Measurements from ENCODE around the gene RSPH1.

Gene RSPH1

DNA sequence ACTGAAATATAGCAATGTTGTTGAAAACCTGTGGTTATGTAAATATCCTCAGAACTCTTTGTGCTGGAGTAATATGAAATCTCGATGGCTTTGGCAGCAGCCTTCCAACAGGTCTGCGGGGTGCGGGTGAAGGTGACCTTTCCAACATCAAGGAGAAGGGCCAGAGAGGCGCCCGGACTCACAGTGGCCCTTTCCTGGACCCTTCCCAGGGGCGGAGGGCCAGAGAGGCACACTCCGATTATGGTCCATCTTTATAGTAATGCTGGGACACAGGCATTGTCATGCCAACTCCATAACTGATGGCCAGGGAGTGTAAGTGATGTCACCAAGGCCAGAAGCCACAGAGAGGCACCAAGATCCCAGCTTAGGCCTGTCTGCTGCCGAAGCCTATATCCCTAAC, 35.7 kb upstream of the RSPH1 start:
- peak; percentile 59 for DNase-seq (ENCODE audit: low spot score)
- H3K27ac ChIP-seq = no peak overlapping the region
- TF ChIP-seq, protein P1, sequence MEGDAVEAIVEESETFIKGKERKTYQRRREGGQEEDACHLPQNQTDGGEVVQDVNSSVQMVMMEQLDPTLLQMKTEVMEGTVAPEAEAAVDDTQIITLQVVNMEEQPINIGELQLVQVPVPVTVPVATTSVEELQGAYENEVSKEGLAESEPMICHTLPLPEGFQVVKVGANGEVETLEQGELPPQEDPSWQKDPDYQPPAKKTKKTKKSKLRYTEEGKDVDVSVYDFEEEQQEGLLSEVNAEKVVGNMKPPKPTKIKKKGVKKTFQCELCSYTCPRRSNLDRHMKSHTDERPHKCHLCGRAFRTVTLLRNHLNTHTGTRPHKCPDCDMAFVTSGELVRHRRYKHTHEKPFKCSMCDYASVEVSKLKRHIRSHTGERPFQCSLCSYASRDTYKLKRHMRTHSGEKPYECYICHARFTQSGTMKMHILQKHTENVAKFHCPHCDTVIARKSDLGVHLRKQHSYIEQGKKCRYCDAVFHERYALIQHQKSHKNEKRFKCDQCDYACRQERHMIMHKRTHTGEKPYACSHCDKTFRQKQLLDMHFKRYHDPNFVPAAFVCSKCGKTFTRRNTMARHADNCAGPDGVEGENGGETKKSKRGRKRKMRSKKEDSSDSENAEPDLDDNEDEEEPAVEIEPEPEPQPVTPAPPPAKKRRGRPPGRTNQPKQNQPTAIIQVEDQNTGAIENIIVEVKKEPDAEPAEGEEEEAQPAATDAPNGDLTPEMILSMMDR (IDR thresholded peaks at IDR 0.05) = no peak
- H3K4me3 ChIP-seq = no peak overlapping the region

DNA sequence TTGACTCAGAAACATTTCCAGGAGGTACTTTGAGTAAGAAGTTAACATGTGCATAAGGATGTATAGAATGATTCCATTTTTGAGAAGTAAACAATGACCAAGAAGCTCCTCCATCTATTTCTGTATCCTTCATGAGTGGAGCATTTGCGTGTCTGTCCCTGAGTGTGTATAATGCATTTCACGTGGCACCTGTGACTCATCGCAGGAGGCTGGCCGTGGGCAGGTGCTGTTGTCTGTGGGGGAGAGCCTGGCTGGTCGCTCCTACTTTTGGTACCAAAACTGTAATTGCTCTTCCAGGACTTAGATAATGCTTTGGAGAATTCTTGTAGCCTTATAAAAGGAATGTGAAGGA, 34.1 kb upstream of the RSPH1 start:
- H3K27ac ChIP-seq = no peak overlapping the region
- TF ChIP-seq, protein P1 (IDR thresholded peaks at IDR 0.05) = no peak
- no peak overlapping the region for H3K4me3 ChIP-seq
- no peak for DNase-seq (ENCODE audit: low spot score)

DNA sequence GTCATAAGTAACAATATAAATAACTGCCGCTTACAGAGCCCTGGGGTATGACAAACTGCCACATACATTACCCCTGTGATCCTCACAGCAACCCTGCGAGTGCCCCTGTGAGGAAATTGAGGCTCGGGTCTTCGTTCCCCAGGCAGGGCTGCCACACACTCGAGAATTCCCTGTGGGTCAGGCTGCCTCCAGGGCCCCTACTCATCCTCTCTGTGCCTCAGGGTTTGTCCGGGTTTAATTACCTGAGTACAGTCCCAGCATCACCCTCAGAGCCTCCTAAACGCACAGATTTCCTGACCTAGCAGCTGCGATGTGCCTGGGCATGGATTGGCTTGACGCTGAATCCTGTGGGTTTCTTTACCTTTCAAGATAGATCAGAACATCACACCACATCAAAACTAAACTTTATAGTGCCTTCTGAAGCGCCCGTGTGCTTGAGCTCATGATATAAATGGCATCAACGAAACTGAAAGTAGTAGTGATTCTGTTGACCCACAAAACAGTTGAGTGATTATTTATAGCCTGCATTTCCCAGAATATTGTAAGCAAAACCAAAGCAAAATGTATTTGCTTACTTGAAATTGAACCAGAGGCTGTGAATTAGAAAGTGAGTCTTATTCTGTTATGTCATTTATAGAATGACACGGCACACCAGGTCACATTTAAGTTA, 31.6 kb upstream of the RSPH1 start:
- TF ChIP-seq, protein P1 (IDR thresholded peaks at IDR 0.05) = no peak
- H3K27ac ChIP-seq = peak overlapping the region; percentile 72 to 83
- DNase-seq (ENCODE audit: low spot score) = peak; percentile 61
- peak overlapping the region; percentile 62 for H3K4me3 ChIP-seq

DNA sequence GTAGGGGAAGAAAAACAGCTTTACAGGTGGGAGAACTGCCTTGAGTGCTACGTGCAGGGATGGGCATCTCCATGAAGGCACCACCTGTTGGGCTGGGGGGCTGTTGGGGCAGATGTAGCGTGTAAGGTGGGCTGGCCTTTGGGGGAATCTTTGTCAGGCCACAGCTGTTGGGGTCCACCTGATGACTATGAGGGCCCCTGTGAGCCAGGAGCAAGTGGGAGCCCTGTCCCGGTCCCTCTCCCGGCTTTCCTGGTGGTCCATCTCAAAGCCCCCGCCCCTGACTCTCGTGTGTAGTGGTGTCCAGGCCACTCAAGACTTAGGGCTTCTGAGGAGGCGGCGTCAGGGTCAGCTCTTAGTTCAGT, 31.1 kb upstream of the RSPH1 start:
- DNase-seq (ENCODE audit: low spot score) = no peak
- Histone ChIP-seq H3K27ac (peak overlapping the region; percentile 72 to 83), H3K4me3 (no peak overlapping the region)
- TF ChIP-seq, protein P1 (IDR thresholded peaks at IDR 0.05) = no peak

DNA sequence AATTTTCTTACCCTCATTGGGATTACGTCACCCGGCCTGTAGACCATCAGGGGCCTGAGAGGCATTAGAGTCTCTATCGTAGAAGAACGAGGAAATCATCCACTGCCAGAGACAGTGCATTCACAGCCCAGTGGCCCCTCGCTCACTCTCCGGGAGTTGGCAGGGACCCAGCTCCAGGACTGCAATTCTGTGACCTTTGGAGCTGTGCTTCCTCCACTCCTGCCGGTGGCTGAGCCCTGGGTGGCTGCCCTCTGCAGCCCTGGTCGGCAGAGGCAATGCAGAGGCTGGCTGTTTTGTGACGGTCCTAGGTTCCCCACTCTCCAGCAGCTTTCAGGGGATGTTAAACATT, 30.3 kb upstream of the RSPH1 start:
- no peak overlapping the region for H3K27ac ChIP-seq
- TF ChIP-seq, protein P1 (IDR thresholded peaks at IDR 0.05) = no peak
- DNase-seq (ENCODE audit: low spot score) = peak; percentile 70
- no peak overlapping the region for H3K4me3 ChIP-seq

DNA sequence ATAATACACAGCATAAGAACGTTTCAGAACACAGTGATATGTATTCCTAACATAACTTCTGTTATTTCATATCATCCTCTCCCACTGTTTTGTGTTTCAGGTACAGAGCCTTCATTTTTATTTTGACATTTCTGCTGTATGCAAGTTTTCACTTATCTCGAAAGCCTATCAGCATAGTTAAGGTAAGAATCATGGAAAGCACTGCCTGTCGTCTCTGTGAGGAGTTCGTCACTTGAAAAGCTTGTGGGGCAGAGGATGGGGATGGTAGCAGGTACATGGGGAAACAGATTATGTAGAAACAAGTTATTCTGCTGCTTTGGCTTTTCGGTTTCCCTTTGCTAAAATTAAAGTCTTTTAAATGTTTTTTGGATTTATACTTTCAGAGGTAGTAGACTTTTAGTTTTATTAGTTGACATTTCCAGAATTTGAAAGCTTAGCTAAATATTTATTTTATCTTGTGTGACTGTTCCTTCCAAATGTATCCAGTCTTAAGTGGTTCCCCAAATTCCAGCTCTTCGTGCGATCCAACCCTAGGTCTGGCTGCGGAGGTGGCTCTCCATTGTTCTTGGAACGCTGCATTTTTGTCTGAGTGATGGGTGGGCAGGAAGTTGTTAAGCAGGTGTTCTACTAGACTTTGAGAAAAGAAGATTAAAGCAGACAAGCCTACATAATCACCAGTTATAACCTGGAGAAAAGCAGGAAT, 29.8 kb upstream of the RSPH1 start:
- TF ChIP-seq, protein P1 (IDR thresholded peaks at IDR 0.05) = no peak
- Histone ChIP-seq H3K4me3 (no peak overlapping the region), H3K27ac (peak overlapping the region in 1 of 2 donors; percentile 69)
- peak; percentile 24 for DNase-seq (ENCODE audit: low spot score)

DNA sequence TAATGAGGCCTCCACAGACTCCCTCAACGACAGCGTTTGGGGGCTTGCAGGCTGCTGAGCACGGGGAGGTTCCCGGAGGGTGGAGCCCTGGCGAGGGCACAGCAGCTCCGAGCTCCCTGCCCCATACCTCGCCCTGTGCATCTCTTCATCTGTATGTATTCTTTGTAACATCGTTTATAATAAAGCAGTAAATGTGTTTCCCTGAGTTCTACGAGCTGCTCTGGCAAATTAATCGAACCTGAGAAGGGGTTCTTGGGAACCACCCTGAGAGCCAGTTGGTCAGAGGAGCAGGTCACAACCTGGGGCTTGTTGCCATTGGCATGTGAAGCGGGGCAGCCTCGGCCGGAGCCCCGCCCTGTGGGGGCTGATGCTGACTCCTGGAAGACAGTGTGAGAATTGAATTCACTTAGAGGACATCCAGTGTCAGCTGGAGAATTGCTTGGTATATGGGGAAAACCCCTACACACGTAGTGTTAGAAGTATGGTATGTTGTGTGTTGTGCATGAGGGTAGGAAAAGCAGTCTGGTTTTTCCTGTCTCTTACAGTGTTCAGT, 29.1 kb upstream of the RSPH1 start:
- TF ChIP-seq, protein P1 (IDR thresholded peaks at IDR 0.05) = no peak
- DNase-seq (ENCODE audit: low spot score) = peak; percentile 78
- Histone ChIP-seq H3K27ac (peak overlapping the region; percentile 69 to 87), H3K4me3 (peak overlapping the region; percentile 70)
